OCI-LY3 (cell line): ENCODE data around the gene MYF5.

ENCODE experiments used
- H2AFZ ChIP-seq: fragments of 200-600, 300-600 bp; shearing (Covaris generic); 2 replicates; pipeline ENCODE4 v1.6.0; 2014; ENCODE audit warnings: antibody characterized with exemption, low read depth, low read length
- H3K27ac ChIP-seq: fragments of 200-600, 300-600 bp; sonication (generic); 2 replicates; pipeline ENCODE4 v1.5.1; 2014; ENCODE audit warnings: mild to moderate bottlenecking, low read length, moderate library complexity, mixed read lengths
- H3K27me3 ChIP-seq: fragments of 200-600, 300-600 bp; sonication (generic); 2 replicates; pipeline ENCODE4 v1.6.1; 2014; ENCODE audit warnings: low read depth, low read length, mixed read lengths
- H3K36me3 ChIP-seq: fragments of 200-600, 300-600 bp; sonication (generic); replicated peaks from 2 replicates; pipeline ENCODE3; 2014; ENCODE audit warnings: low read depth, low read length, mixed read lengths
- H3K4me1 ChIP-seq: fragments of 300-600, 200-600 bp; sonication (generic); 2 replicates; pipeline ENCODE4 v1.6.1; 2014; ENCODE audit warnings: low read length, mixed read lengths
- H3K4me2 ChIP-seq: fragments of 200-600, 300-600 bp; sonication (generic); 2 replicates; pipeline ENCODE4 v1.6.1; 2014; ENCODE audit warnings: low read length, mixed read lengths
- H3K4me3 ChIP-seq: fragments of 300-600, 200-600 bp; sonication (generic); 2 replicates; pipeline ENCODE4 v1.5.1; 2014; ENCODE audit warnings: antibody characterized with exemption, mild to moderate bottlenecking, low read length, moderate library complexity
- H3K79me2 ChIP-seq: fragments of 300-600, 200-600 bp; shearing (Covaris generic); 2 replicates; pipeline ENCODE4 v1.6.1; 2014; ENCODE audit warnings: mild to moderate bottlenecking, low read length, mixed read lengths
- H3K9ac ChIP-seq: fragments of 300-600, 200-600 bp; shearing (Covaris generic); 2 replicates; pipeline ENCODE4 v1.6.0; 2014; ENCODE audit warnings: mild to moderate bottlenecking, low read length, moderate library complexity
- H3K9me3 ChIP-seq: fragments of 200-600, 300-600 bp; shearing (Covaris generic); 2 replicates; pipeline ENCODE4 v1.6.1; 2014; ENCODE audit warnings: low read length, mixed read lengths; ENCODE audit not compliant: insufficient read depth
- H4K20me1 ChIP-seq: fragments of 200-600, 300-600 bp; sonication (generic); 2 replicates; pipeline ENCODE4 v1.6.1; 2016; ENCODE audit warnings: low read length, mixed read lengths; ENCODE audit not compliant: insufficient read depth
- EZH2phosphoT487 ChIP-seq: fragments of 200-600 bp; shearing (Covaris generic); IDR thresholded peaks from 2 replicates; pipeline ENCODE4 v1.6.1; 2018; ENCODE audit warnings: antibody characterized with exemption, mixed run types, low read depth
- TF ChIP-seq, protein P1 (sequence below): fragments of 200-600, 300-600 bp; sonication (generic); IDR thresholded peaks from 2 replicates; pipeline ENCODE4 v1.5.1; 2014; ENCODE audit warnings: antibody characterized with exemption, low read length, low read depth

Gene MYF5

GRCh38 chr12:80707830-80708258 is 8.9 kb upstream of the MYF5 start:
- no peak overlapping the region for H3K27ac ChIP-seq
- H3K4me2 ChIP-seq, result no peak overlapping the region
- H3K27me3 ChIP-seq, result no peaks in the 10 kb centered on the region
- no peaks in the 10 kb centered on the region for H3K36me3 ChIP-seq
- no peak overlapping the region for H3K4me3 ChIP-seq
- no peaks in the 10 kb centered on the region for H3K79me2 ChIP-seq
- no peak overlapping the region for H2AFZ ChIP-seq
- no peaks in the 10 kb centered on the region for H4K20me1 ChIP-seq
- H3K9ac ChIP-seq, result no peak overlapping the region
- no peak for TF ChIP-seq EZH2phosphoT487
- TF ChIP-seq, protein P1, sequence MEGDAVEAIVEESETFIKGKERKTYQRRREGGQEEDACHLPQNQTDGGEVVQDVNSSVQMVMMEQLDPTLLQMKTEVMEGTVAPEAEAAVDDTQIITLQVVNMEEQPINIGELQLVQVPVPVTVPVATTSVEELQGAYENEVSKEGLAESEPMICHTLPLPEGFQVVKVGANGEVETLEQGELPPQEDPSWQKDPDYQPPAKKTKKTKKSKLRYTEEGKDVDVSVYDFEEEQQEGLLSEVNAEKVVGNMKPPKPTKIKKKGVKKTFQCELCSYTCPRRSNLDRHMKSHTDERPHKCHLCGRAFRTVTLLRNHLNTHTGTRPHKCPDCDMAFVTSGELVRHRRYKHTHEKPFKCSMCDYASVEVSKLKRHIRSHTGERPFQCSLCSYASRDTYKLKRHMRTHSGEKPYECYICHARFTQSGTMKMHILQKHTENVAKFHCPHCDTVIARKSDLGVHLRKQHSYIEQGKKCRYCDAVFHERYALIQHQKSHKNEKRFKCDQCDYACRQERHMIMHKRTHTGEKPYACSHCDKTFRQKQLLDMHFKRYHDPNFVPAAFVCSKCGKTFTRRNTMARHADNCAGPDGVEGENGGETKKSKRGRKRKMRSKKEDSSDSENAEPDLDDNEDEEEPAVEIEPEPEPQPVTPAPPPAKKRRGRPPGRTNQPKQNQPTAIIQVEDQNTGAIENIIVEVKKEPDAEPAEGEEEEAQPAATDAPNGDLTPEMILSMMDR, result no peak
- peaks cover 9% of the 10 kb centered on the region for H3K4me1 ChIP-seq
- no peaks in the 10 kb centered on the region for H3K9me3 ChIP-seq

DNA sequence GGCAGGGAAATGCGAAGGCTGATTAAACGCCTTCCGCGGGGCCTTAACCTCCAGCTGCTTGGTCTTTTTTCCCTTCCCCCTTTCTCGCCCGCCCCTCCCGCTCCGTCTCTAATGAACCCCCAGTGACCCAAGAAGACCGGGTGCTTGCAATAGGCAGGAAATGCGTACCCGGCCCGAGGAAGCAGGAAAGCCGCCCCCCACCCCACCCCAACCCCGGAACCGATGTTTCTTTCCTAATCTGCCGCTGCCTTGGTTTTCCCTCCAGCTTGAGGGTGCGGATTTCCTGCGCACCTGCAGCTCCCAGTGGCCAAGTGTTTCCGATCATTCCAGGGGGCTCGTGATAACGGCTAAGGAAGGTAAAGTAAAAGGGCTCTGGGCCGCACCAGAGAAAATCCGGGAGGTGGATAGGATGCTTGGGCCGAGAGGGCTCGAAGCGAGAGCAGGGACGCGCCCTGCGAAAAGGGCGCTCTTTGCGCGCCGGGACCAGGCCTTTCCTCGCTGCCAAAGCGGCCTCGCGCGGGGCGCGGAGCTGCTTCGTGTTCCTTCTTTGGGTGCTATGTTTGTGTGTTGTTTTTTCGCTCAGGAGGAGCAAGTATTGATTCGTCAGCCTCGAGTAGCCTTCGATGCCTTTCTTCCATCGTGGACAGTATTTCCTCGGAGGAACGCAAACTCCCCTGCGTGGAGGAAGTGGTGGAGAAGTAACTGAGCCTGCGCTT is 8.3 kb upstream of the MYF5 start:
- Histone ChIP-seq H3K4me1 (peaks cover 8% of the 10 kb centered on the region), H3K27ac (no peak overlapping the region), H4K20me1 (no peaks in the 10 kb centered on the region), H3K4me3 (no peak overlapping the region), H3K27me3 (no peaks in the 10 kb centered on the region), H2AFZ (no peak overlapping the region), H3K36me3 (no peaks in the 10 kb centered on the region), H3K79me2 (no peaks in the 10 kb centered on the region), H3K9ac (no peak overlapping the region), H3K4me2 (no peak overlapping the region), H3K9me3 (no peaks in the 10 kb centered on the region)
- no peak for TF ChIP-seq EZH2phosphoT487
- TF ChIP-seq, protein P1, result no peak

- Histone ChIP-seq H3K9me3 (no peaks in the 10 kb centered on the region), H3K9ac (no peak overlapping the region), H3K4me3 (no peak overlapping the region), H2AFZ (no peak overlapping the region), H4K20me1 (no peaks in the 10 kb centered on the region), H3K27me3 (no peaks in the 10 kb centered on the region), H3K4me2 (no peak overlapping the region), H3K27ac (no peak overlapping the region), H3K36me3 (no peaks in the 10 kb centered on the region), H3K4me1 (peaks cover 2% of the 10 kb centered on the region), H3K79me2 (no peaks in the 10 kb centered on the region)
- TF ChIP-seq EZH2phosphoT487, result no peak
- TF ChIP-seq, protein P1, result no peak
Measured at GRCh38 chr12:80708975-80709328, 7.8 kb upstream of the MYF5 start.

- Histone ChIP-seq H3K4me2 (peak overlapping the region; percentile 21; the same call in 1 of the 2 replicates), H3K36me3 (no peaks in the 10 kb centered on the region), H3K79me2 (no peaks in the 10 kb centered on the region), H2AFZ (peak overlapping the region; percentile 72), H3K27ac (no peak overlapping the region), H4K20me1 (no peaks in the 10 kb centered on the region), H3K4me3 (0 out of 2 replicates have a peak overlapping the region, but pooled peaks have one; percentile 1), H3K27me3 (no peaks in the 10 kb centered on the region), H3K9me3 (no peaks in the 10 kb centered on the region), H3K9ac (no peak overlapping the region), H3K4me1 (no peaks in the 10 kb centered on the region)
- TF ChIP-seq, protein P1, result peak; percentile 71
- no peak for TF ChIP-seq EZH2phosphoT487
Measured at GRCh38 chr12:80709811-80710726, 6.6 kb upstream of the MYF5 start.
